Cardiac septum (tissue), 1 donor: ENCODE measurements around the gene CD48. TPM values are rescaled to one million over a fixed set of nuclear protein-coding genes. Genes with fewer than 3 reads are reported as not detected.

Experiments
- DNase-seq: peaks from one replicate; pipeline ENCODE4 v3.0.0-alpha.2; 2020; ENCODE audit warnings: low spot score
- intact Hi-C: fragments of 100-400 bp; cut with DNase I; formaldehyde crosslinking; loops from one replicate; pipeline ENCODE4 v1.14.0; 2022
- long read RNA-seq: library from polyadenylated mRNA; unstranded; transcript quantifications from one replicate; pipeline ENCODE4 v2.0.0, GENCODE V29; 2021
- total RNA-seq: library from RNA; stranded (reverse); fragmentation: NEBNext Ultra II Directional; extraction: Animal tissue kit (Norgen Biotek cat#: 25700); gene quantifications from one replicate; pipeline ENCODE4 v1.2.1, GENCODE V29; 2021
- donor health status: DM: no; HTN: no; CAD: no.

CD48 gene
- 1.00 TPM for total RNA-seq
- long read RNA-seq: 0 reads

- DNase-seq: no peak
- intact Hi-C loops: no loop called here
Measured at GRCh38 chr1:160711602-160712311, at the start of gene CD48. Gene CD48, minus strand, starts transcription at chr1:160711822. Its CDS starts 59 bp downstream, at chr1:160711763.

GRCh38 chr1:160761046-160761445 is 49.4 kb upstream of the CD48 start:
- intact Hi-C loops: no loop called here
- DNase-seq: no peak

- DNase-seq: no peak
- intact Hi-C loops: no loop called here
Measured at GRCh38 chr1:160759740-160760139, 48.1 kb upstream of the CD48 start.

GRCh38 chr1:160758521-160758920 is 46.9 kb upstream of the CD48 start:
- intact Hi-C loops: no loop called here
- DNase-seq: no peak

- no peak for DNase-seq
- intact Hi-C loops: no loop called here
Measured at GRCh38 chr1:160756849-160757201, 45.2 kb upstream of the CD48 start.

- no peak for DNase-seq
- intact Hi-C loops: no loop called here
Measured at GRCh38 chr1:160755911-160756848, 44.6 kb upstream of the CD48 start.

- intact Hi-C loops: no loop called here
- no peak for DNase-seq
Measured at GRCh38 chr1:160755461-160755860, 43.8 kb upstream of the CD48 start.

- DNase-seq: no peak
- intact Hi-C loops: no loop called here
Measured at GRCh38 chr1:160753594-160753993, 42.0 kb upstream of the CD48 start.

- intact Hi-C loops: no loop called here
- no peak for DNase-seq
Measured at GRCh38 chr1:160752924-160753323, 41.3 kb upstream of the CD48 start.

GRCh38 chr1:160752406-160752805 is 40.8 kb upstream of the CD48 start:
- intact Hi-C loops: no loop called here
- no peak for DNase-seq

- DNase-seq: no peak
Measured at GRCh38 chr1:160750608-160751007, 39.0 kb upstream of the CD48 start.

GRCh38 chr1:160748878-160749269 is 37.3 kb upstream of the CD48 start:
- intact Hi-C loops: no loop called here
- DNase-seq: no peak

More at GRCh38 chr1:160750608-160751007, 39.0 kb upstream of the CD48 start:
- intact Hi-C loops: no loop called here

GRCh38 chr1:160748181-160748877 is 36.7 kb upstream of the CD48 start:
- intact Hi-C loops: no loop called here
- no peak for DNase-seq

GRCh38 chr1:160747717-160748116 is 36.1 kb upstream of the CD48 start:
- no peak for DNase-seq
- intact Hi-C loops: no loop called here

GRCh38 chr1:160746836-160747500 is 35.3 kb upstream of the CD48 start:
- DNase-seq: no peak
- intact Hi-C loops: no loop called here

- intact Hi-C loops: no loop called here
Measured at GRCh38 chr1:160745551-160745950, 33.9 kb upstream of the CD48 start.

GRCh38 chr1:160744852-160745520 is 33.4 kb upstream of the CD48 start:
- DNase-seq: no peak
- intact Hi-C loops: no loop called here

More at GRCh38 chr1:160745551-160745950, 33.9 kb upstream of the CD48 start:
- DNase-seq: no peak

- no peak for DNase-seq
- intact Hi-C loops: no loop called here
Measured at GRCh38 chr1:160744199-160744851, 32.7 kb upstream of the CD48 start.

GRCh38 chr1:160743266-160743665 is 31.6 kb upstream of the CD48 start:
- intact Hi-C loops: no loop called here
- no peak for DNase-seq
